Renal pelvis (tissue), 12 donors: ENCODE results near the gene CAPSL. TPM values are rescaled to one million over a fixed set of nuclear protein-coding genes. Genes with fewer than 3 reads are reported as not detected.
"Not testable (repeated sequence)": the region's sequence is repeated elsewhere in the genome, so short reads cannot be mapped to it uniquely, and the experiment has no call there.

Source experiments
- DNase-seq: peaks from one replicate; pipeline ENCODE4 v3.0.0-alpha.2; 2013
- long read RNA-seq, 16 experiments: transcript quantifications; one replicate each; lab custom pipeline, GENCODE V29; 2026
- polyA plus RNA-seq, 3 donors: library from polyadenylated mRNA; unstranded; fragments of 120-200 nt; gene quantifications; one replicate each; pipeline ENCODE4 v1.2.1, GENCODE V29; 2013; ENCODE audit not compliant: insufficient read length in 3 of 3

Gene CAPSL
- polyA plus RNA-seq: 1 to 10 TPM; 4.2 to 6.9 (median 5.6) TPM
- long read RNA-seq, donor 1, partial matches to known transcripts: 0 of 2 reads
- long read RNA-seq, donor 1, other reads (novel, unspliced or antisense): 0 of 2 reads
- long read RNA-seq, donor 2, partial matches to known transcripts: 0 of 4 reads
- long read RNA-seq, donor 2, other reads (novel, unspliced or antisense): 0 of 4 reads
- long read RNA-seq, donor 3, transcript CAPSL-201 (5 exons, 969 nt): major isoform, 5 of 6 reads
- long read RNA-seq, donor 3, partial matches to known transcripts: 0 of 6 reads
- long read RNA-seq, donor 3, other reads (novel, unspliced or antisense): 0 of 6 reads
- long read RNA-seq, donor 4, transcript CAPSL-201 (5 exons, 969 nt): major isoform, 8 of 8 reads
- long read RNA-seq, donor 4, partial matches to known transcripts: 0 of 8 reads
- long read RNA-seq, donor 4, other reads (novel, unspliced or antisense): 0 of 8 reads
- long read RNA-seq, donor 5, transcript CAPSL-201 (5 exons, 969 nt): major isoform, 6 of 6 reads
- long read RNA-seq, donor 5, partial matches to known transcripts: 0 of 6 reads
- long read RNA-seq, donor 5, other reads (novel, unspliced or antisense): 0 of 6 reads
- long read RNA-seq, donor 6, partial matches to known transcripts: 0 of 2 reads
- long read RNA-seq, donor 6, other reads (novel, unspliced or antisense): 0 of 2 reads
- long read RNA-seq, donor 7, partial matches to known transcripts: 0 of 4 reads
- long read RNA-seq, donor 7, other reads (novel, unspliced or antisense): 0 of 4 reads
- long read RNA-seq, donor 8: 0 reads
- long read RNA-seq, donor 9, transcript CAPSL-201 (5 exons, 969 nt): major isoform, 6 of 6 reads
- long read RNA-seq, donor 9, partial matches to known transcripts: 0 of 6 reads
- long read RNA-seq, donor 9, other reads (novel, unspliced or antisense): 0 of 6 reads
- long read RNA-seq, donor 10, partial matches to known transcripts: 0 of 3 reads
- long read RNA-seq, donor 10, other reads (novel, unspliced or antisense): 0 of 3 reads
- long read RNA-seq, donor 11, partial matches to known transcripts: 0 of 1 reads
- long read RNA-seq, donor 11, other reads (novel, unspliced or antisense): 0 of 1 reads
- long read RNA-seq, donor 12: 0 reads
- long read RNA-seq, donor 13, partial matches to known transcripts: 0 of 4 reads
- long read RNA-seq, donor 13, other reads (novel, unspliced or antisense): 0 of 4 reads
- long read RNA-seq, donor 14, transcript CAPSL-201 (5 exons, 969 nt): major isoform, 6 of 6 reads
- long read RNA-seq, donor 14, partial matches to known transcripts: 0 of 6 reads
- long read RNA-seq, donor 14, other reads (novel, unspliced or antisense): 0 of 6 reads
- long read RNA-seq, donor 15, partial matches to known transcripts: 0 of 4 reads
- long read RNA-seq, donor 15, other reads (novel, unspliced or antisense): 0 of 4 reads
- long read RNA-seq, donor 16, partial matches to known transcripts: 0 of 4 reads
- long read RNA-seq, donor 16, other reads (novel, unspliced or antisense): 0 of 4 reads

DNA sequence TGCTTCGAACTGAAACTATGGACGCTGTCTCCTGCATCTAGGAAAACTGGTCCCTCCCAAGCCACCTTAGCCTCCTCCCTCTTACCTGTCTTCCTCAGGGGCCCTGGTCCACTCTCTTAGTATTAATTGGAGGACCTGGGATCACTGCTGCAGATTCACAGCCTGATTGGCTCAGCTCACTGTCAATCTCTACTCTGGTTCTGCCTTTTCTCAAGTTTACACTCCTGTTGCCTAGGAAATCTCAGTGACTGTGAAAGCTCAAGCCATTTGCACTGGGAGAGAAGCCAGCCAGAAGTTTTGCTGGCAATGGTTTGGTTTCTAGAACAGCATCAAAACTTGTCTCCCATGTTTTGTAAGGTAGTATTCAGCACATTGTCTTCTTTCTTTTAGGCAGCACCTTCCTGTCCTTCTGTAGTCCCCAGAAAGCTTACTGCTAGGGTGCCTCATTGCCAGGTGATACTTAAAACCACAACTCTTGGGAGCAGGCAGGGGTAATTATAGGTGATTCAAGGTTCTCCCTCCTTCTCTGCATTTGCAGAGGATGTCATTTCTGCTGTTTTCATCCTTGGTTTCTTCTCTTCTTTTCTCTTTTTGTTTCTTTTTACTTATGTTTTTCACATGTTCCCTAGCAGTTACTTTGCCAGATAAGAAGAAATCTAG is at the start of gene CAPSL:
CAPSL (minus strand) TSS at position 55 of the 660 bp plus-strand sequence. CDS start 17,502 bp downstream, outside the sequence.
- DNase-seq: peak; percentile 95

DNA sequence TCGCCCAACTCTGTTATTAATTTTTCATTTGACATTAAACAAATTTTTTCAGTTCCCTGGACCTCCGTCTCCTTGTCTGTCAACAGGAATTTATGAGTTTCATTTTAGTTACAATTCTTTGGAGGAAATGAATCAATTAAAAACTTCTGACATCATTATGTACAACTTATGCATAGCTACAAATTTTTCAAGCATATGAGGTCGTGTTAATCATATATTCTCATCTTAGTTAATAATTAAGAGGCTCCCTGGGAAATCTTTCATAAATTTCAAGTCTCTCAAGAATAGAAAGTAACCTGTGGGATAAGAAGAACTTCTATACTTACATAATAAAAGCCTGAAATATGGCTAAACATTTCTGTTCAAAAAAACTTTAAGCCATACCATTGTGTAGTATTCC is 49.4 kb upstream of the CAPSL start:
- no peak for DNase-seq

GRCh38 chr5:35979715-35980114 is 41.3 kb upstream of the CAPSL start:
- no peak for DNase-seq

GRCh38 chr5:35976859-35977258 is 38.4 kb upstream of the CAPSL start:
- DNase-seq: not testable (repeated sequence)

GRCh38 chr5:35974570-35974969 is 36.1 kb upstream of the CAPSL start:
- DNase-seq: no peak

GRCh38 chr5:35971878-35972210 is 33.4 kb upstream of the CAPSL start:
- no peak for DNase-seq

- no peak for DNase-seq
Measured at GRCh38 chr5:35971186-35971877, 32.9 kb upstream of the CAPSL start.

DNA sequence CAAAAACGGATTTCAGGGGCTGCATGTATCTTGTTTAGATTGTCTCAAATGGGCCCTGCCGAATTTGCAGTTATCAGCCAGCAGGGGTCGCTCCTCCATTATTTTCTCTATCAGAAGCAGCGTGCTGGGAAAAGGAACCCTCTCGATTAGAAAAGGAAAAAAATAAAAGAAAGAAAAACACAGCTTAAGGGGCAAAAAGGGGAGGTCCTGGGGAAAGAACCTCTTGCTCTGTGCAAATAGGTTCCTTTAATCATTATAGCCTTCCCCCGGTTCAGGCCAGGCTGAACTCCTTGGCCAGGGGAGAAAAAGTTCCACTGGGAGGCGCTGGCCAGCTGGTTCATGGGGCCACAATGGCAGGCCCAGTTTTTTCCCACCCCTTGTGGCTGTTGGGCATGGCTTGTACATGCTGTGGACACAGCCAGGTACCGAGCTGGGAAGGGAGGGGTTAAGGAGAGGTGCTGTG is 25.0 kb upstream of the CAPSL start:
- DNase-seq: no peak

DNA sequence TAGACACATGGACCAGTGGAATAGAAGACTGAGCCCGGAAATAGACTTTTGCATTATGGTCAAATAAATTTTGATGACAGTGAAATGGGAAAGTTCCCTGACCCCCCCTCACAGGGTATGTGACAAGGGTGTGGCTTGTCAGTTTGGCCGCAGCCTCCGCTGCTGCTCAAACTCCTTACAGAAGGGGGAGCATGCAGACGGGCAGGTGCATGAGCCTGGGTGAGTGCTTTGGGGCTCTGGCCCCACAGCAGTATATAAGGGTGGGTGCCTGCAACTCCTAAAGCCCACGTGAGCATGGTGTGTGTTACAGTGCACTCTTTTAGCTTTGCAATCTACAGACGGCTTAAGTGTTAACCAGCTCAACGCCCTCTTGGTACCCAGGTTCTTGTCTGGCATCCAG is 21.9 kb upstream of the CAPSL start:
- no peak for DNase-seq

- DNase-seq: no peak
Measured at GRCh38 chr5:35956429-35956828, 18.0 kb upstream of the CAPSL start.

DNA sequence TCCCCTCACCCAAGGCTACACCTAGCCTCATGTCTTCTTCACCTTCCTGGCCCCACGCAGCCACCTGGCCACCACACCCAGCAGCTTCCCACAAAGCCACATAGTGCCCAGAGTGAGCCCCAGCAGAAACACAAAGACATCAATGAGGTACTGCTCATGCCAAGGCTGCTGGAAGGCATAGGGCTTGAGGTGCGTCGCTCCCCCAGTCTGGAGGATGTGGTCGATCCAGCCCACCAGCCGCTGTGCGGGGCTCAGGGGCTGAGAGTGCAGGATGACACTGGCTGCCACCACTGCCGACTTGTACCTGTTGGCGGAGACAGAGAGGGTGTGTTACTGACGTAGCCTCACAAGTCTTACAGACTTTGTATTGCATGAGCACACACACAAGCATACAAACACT is 15.8 kb upstream of the CAPSL start:
- no peak for DNase-seq

DNA sequence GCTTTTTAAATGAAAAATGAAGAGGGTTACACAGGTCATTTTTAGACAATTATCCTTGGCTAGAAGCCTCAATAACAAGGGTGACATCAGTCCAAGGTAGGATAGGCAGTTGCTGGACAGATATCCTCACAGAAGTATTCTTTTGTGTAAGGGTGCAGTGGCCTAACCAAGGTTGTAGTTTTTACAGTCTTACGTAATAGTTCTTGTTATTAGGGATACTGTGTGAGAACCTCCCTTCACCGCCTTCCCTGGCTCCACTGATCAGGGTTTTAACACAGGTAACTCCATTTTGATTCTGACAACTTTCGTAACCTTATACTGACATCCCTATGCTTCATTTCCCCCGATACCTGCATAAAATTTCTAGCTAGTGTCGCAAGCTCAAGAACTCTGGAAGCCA is 8.7 kb upstream of the CAPSL start:
- DNase-seq: no peak

DNA sequence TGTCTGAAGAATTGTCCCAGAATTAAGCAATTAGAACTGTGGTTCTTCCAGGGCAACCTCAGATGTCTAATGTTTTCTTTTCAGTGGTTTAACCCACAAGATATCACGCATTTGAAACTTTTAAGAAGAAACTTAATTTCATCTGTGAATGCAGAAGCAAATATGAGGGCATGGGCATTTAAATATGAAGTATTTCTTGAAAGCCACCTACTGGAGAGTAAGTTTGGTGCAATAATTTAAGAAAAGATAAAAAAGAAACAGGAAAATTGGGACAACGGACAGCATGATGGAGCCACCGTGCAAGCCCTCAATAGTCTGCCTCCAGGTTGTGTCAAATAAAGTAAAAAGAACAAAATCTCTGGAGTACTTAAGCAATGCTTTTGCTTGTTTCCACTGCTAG is 1.2 kb upstream of the CAPSL start:
- no peak for DNase-seq

- peak; percentile 71 for DNase-seq
Measured at GRCh38 chr5:35926389-35927051, 11.9 kb downstream of the CAPSL start.

- DNase-seq: peak; percentile 53
Measured at GRCh38 chr5:35924950-35925722, 13.3 kb downstream of the CAPSL start.

- DNase-seq: no peak
Measured at GRCh38 chr5:35924122-35924949, 14.1 kb downstream of the CAPSL start.

- DNase-seq: no peak
Measured at GRCh38 chr5:35922468-35922867, 16.0 kb downstream of the CAPSL start.

DNA sequence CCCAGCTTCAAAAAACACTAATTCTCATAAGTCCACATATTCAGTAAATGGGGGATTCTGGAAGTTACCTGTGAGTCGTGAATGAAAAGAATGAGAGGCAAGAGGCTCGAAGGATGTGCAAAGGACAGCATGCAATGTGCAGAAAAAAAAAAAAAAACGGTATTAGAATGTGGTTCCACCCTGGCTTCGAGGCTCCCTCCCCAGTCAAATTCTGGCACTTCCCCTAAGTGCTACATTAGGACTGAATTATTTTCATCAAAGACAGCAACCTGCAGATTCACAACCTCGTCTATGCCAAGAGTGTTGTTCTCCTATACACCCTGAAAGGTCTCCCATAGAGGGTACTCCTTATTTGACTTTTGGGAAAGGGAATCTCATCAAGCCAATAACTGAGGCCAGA is 16.5 kb downstream of the CAPSL start:
- no peak for DNase-seq
